Neuronal stem cell (in vitro differentiated cells): ENCODE measurements around the gene MLYCD.

Experiments
- DNase-seq: peaks from one replicate; pipeline ENCODE4 v3.0.0-alpha.2; 2013; ENCODE audit warnings: low spot score
- H2AFZ ChIP-seq: one replicate; pipeline ENCODE4 v1.6.1; 2013; ENCODE audit warnings: mild to moderate bottlenecking, low read length, inconsistent platforms
- H2AK5ac ChIP-seq: 2 replicates; pipeline ENCODE4 v1.6.1; 2013; ENCODE audit warnings: low read depth, mild to moderate bottlenecking, inconsistent platforms, low read length, moderate library complexity, mixed read lengths
- H2BK120ac ChIP-seq: 2 replicates; pipeline ENCODE4 v1.6.1; 2013; ENCODE audit warnings: low read depth, mild to moderate bottlenecking, inconsistent platforms, low read length, moderate library complexity, mixed read lengths
- H2BK12ac ChIP-seq: one replicate; pipeline ENCODE4 v1.6.1; 2013; ENCODE audit warnings: low read length, inconsistent platforms
- H2BK15ac ChIP-seq: 2 replicates; pipeline ENCODE4 v1.6.1; 2013; ENCODE audit warnings: mild to moderate bottlenecking, low read length, inconsistent platforms, mixed read lengths
- H2BK5ac ChIP-seq: one replicate; pipeline ENCODE4 v1.6.1; 2013; ENCODE audit warnings: inconsistent platforms, mild to moderate bottlenecking, low read length, moderate library complexity
- H3K14ac ChIP-seq: one replicate; pipeline ENCODE4 v1.6.1; 2013; ENCODE audit warnings: low read length, inconsistent platforms
- H3K18ac ChIP-seq: 2 replicates; pipeline ENCODE4 v1.6.1; 2013; ENCODE audit warnings: low read length, inconsistent platforms
- H3K23ac ChIP-seq: 2 replicates; pipeline ENCODE4 v1.6.1; 2013; ENCODE audit warnings: low read depth, mild to moderate bottlenecking, mixed read lengths, low read length, inconsistent platforms; ENCODE audit not compliant: poor library complexity
- H3K27ac ChIP-seq: replicated peaks from 3 replicates; pipeline ENCODE4 v1.5.1; 2013; ENCODE audit warnings: low read length, inconsistent platforms
- H3K27me3 ChIP-seq, 3 experiments: 2 replicates each; pipeline ENCODE4 v1.6.1; 2013; ENCODE audit warnings: low read length in 3 of 3, mild to moderate bottlenecking in 2 of 3, inconsistent platforms in 1 of 3, low read depth in 1 of 3, mixed read lengths in 1 of 3, moderate library complexity in 1 of 3; ENCODE audit not compliant: control insufficient read depth in 3 of 3, insufficient read depth in 3 of 3
- H3K36me3 ChIP-seq, 2 donors: replicated peaks in 1 of 2; 2 replicates each; pipeline ENCODE4 v1.6.1; 2013; ENCODE audit warnings: low read length in 2 of 2; ENCODE audit not compliant: control insufficient read depth in 2 of 2, insufficient read depth in 2 of 2
- H3K4ac ChIP-seq: 2 replicates; pipeline ENCODE4 v1.6.1; 2013; ENCODE audit warnings: inconsistent platforms, mild to moderate bottlenecking, low read length, moderate library complexity
- H3K4me1 ChIP-seq, 2 donors: 1 replicate in 1 of 2; 2 replicates in 1 of 2; pipeline ENCODE4 v1.6.1; 2013; ENCODE audit warnings: low read length in 2 of 2, low read depth in 1 of 2; ENCODE audit not compliant: control insufficient read depth in 2 of 2, insufficient read depth in 1 of 2
- H3K4me2 ChIP-seq: one replicate; pipeline ENCODE4 v1.6.1; 2013; ENCODE audit warnings: mild to moderate bottlenecking, low read length, inconsistent platforms; ENCODE audit not compliant: insufficient read depth, poor library complexity, severe bottlenecking
- H3K4me3 ChIP-seq, 2 donors: 2 replicates each; pipeline ENCODE4 v1.5.1; 2013; ENCODE audit warnings: low read length in 2 of 2, mild to moderate bottlenecking in 2 of 2, inconsistent platforms in 1 of 2, moderate library complexity in 1 of 2
- H3K79me1 ChIP-seq: one replicate; pipeline ENCODE4 v1.6.1; 2013; ENCODE audit warnings: low read depth, mild to moderate bottlenecking, inconsistent platforms, low read length, moderate library complexity
- H3K9ac ChIP-seq: one replicate; pipeline ENCODE4 v1.6.1; 2013; ENCODE audit warnings: mild to moderate bottlenecking, low read depth, low read length, inconsistent platforms; ENCODE audit not compliant: poor library complexity
- H3K9me3 ChIP-seq, 2 donors: replicated peaks in 1 of 2; 2 replicates each; pipeline versions ENCODE3 to v1.6.1; 2013; ENCODE audit warnings: low read length in 2 of 2, mild to moderate bottlenecking in 2 of 2, inconsistent platforms in 1 of 2, low read depth in 1 of 2, mixed read lengths in 1 of 2, moderate library complexity in 1 of 2; ENCODE audit not compliant: control insufficient read depth in 2 of 2, insufficient read depth in 1 of 2
- H4K8ac ChIP-seq: one replicate; pipeline ENCODE4 v1.6.1; 2013; ENCODE audit warnings: low read depth, mild to moderate bottlenecking, inconsistent platforms, low read length, moderate library complexity
- H4K91ac ChIP-seq: one replicate; pipeline ENCODE4 v1.6.1; 2013; ENCODE audit warnings: low read length, low read depth, mild to moderate bottlenecking, inconsistent platforms; ENCODE audit not compliant: poor library complexity
- WGBS, 2 donors: extraction: QIAGEN DNeasy Blood & Tissue Kit; methylation state at CpG; one replicate each; pipeline ENCODE4 v1.1.7; 2013; ENCODE audit warnings: missing lambda C conversion rate in 2 of 2, mixed read lengths in 1 of 2; ENCODE audit not compliant: insufficient read length in 2 of 2, insufficient replicate concordance in 1 of 2; ENCODE audit errors: extremely low coverage in 2 of 2; 5-methylcytosine and 5-hydroxymethylcytosine counted together

Gene MLYCD

DNA sequence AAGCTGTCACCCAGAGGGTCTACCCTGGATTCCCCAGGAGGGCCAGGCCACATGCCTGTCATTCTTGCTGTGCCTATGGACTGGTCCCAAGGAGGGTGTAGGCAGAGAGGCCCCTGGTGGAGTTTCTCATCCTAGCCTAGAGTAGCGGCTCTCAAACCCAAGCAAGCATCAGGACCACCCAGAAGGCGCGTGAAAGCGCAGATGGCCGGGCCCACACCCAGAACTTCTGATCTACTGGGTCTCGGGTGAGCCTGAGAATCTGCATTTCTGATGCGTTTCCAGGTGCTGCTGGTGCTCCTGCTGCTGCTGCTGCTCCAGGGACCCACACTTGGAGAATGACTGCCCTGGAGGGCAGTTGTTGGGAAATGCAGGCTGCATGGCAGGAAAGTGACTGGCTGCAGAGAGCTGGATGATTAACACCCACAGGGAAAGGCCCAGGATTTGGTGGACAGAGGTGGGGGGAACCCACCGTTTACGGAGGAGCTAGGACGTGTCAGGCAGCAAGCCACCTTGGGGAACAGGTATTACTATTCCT is 44.7 kb downstream of the MLYCD start:
- Histone ChIP-seq H2AK5ac (no peak overlapping the region), H4K8ac (no peak overlapping the region), H2BK12ac (no peak overlapping the region), H2BK15ac (no peak overlapping the region), H2BK120ac (no peak overlapping the region), H3K4me2 (no peak overlapping the region), H3K4ac (no peak overlapping the region), H3K9ac (no peak overlapping the region), H3K9me3 (no peaks in the 10 kb centered on the region), H3K27me3 (peaks cover 0 to 2% (median 0%) of the 10 kb centered on the region in 3 experiments), H3K23ac (no peak overlapping the region), H2AFZ (no peak overlapping the region), H4K91ac (no peak overlapping the region), H3K4me3 (no peak overlapping the region), H2BK5ac (no peak overlapping the region), H3K27ac (no peak overlapping the region), H3K4me1 (peaks cover 2 to 3% of the 10 kb centered on the region in 2 donors), H3K14ac (no peak overlapping the region), H3K36me3 (no peaks in the 10 kb centered on the region), H3K79me1 (peaks cover 2% of the 10 kb centered on the region), H3K18ac (no peak overlapping the region)
- no peak for DNase-seq
- WGBS, 2 donors, result no CpG with 5 or more reads among the region's 10 CpGs

DNA sequence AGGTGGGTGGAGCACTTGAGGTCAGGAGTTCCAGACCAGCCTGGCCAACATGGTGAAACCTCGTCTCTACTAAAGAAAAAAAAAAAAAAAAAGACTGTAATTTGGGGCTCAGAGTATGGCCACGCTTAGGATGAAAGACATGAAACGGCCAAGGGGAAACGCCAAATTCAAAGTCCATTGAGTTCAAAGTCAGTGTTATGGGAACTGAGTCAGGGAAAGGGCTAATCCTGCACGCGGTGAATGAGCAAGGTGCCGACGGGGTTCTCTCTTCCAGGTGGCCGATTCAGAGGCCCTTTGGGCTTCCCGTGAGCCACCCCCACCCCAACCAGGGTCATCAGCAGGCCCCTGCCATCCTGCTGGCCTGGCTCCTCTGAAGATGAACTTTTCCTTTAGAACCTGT is 46.7 kb downstream of the MLYCD start:
- Histone ChIP-seq H3K9me3 (no peaks in the 10 kb centered on the region), H3K27ac (no peak overlapping the region), H2AK5ac (no peak overlapping the region), H4K8ac (no peak overlapping the region), H3K79me1 (peaks cover 2% of the 10 kb centered on the region), H2AFZ (no peak overlapping the region), H3K27me3 (no peaks in the 10 kb centered on the region), H3K14ac (no peak overlapping the region), H3K4me2 (no peak overlapping the region), H3K4ac (no peak overlapping the region), H2BK12ac (no peak overlapping the region), H2BK120ac (no peak overlapping the region), H2BK5ac (no peak overlapping the region), H3K36me3 (no peaks in the 10 kb centered on the region), H4K91ac (no peak overlapping the region), H3K4me1 (peaks cover 0 to 3% of the 10 kb centered on the region in 2 donors), H3K23ac (no peak overlapping the region), H3K4me3 (no peak overlapping the region), H3K9ac (no peak overlapping the region), H3K18ac (no peak overlapping the region), H2BK15ac (no peak overlapping the region)
- DNase-seq, result no peak
- no CpG with 5 or more reads among the region's 10 CpGs for WGBS, 2 donors

GRCh38 chr16:83946154-83946780 is 47.4 kb downstream of the MLYCD start:
- Histone ChIP-seq H4K91ac (no peak overlapping the region), H4K8ac (peak overlapping the region; percentile 65), H3K4ac (no peak overlapping the region), H3K4me2 (no peak overlapping the region), H3K36me3 (no peaks in the 10 kb centered on the region), H2BK120ac (no peak overlapping the region), H2BK12ac (no peak overlapping the region), H3K27me3 (no peaks in the 10 kb centered on the region), H2AK5ac (peak overlapping the region; percentile 28), H3K9ac (no peak overlapping the region), H2BK15ac (no peak overlapping the region), H2BK5ac (no peak overlapping the region), H3K4me1 (peaks cover 0 to 3% of the 10 kb centered on the region in 2 donors), H3K18ac (no peak overlapping the region), H2AFZ (no peak overlapping the region), H3K4me3 (no peak overlapping the region), H3K14ac (peak overlapping the region; percentile 56), H3K27ac (no peak overlapping the region), H3K23ac (no peak overlapping the region), H3K9me3 (no peaks in the 10 kb centered on the region), H3K79me1 (peaks cover 2% of the 10 kb centered on the region)
- DNase-seq, result no peak
- WGBS, 2 donors, result no CpG with 5 or more reads among the region's 24 CpGs

GRCh38 chr16:83946781-83947566 is 48.1 kb downstream of the MLYCD start:
- no CpG with 5 or more reads among the region's 21 CpGs for WGBS, 2 donors
- Histone ChIP-seq H4K8ac (no peak overlapping the region), H2BK12ac (no peak overlapping the region), H4K91ac (peak overlapping the region; percentile 85), H3K9ac (peak overlapping the region; percentile 77), H3K4ac (no peak overlapping the region), H2BK5ac (no peak overlapping the region), H3K4me1 (peaks cover 0 to 3% of the 10 kb centered on the region in 2 donors), H3K14ac (peak overlapping the region; percentile 71), H3K23ac (peak overlapping the region; percentile 5), H3K36me3 (no peaks in the 10 kb centered on the region), H2AFZ (no peak overlapping the region), H3K18ac (peak overlapping the region; percentile 48), H3K27ac (no peak overlapping the region), H3K27me3 (no peaks in the 10 kb centered on the region), H3K9me3 (no peaks in the 10 kb centered on the region), H2BK15ac (no peak overlapping the region), H2BK120ac (no peak overlapping the region), H3K4me2 (no peak overlapping the region), H3K79me1 (peaks cover 2% of the 10 kb centered on the region), H3K4me3 (peak overlapping the region in 1 of 2 donors; percentile 3), H2AK5ac (peak overlapping the region; percentile 63)
- DNase-seq, result no peak
